GM20431 (cell line): ENCODE measurements around the gene KDM4B.
"Not testable (repeated sequence)": the region's sequence is repeated elsewhere in the genome, so short reads cannot be mapped to it uniquely, and the experiment has no call there.

ENCODE experiments used
- in situ Hi-C: fragments of 300-500 bp; cut with MseI, MboI; formaldehyde crosslinking; loops from one replicate; pipeline ENCODE4 v1.15.0; 2020; ENCODE audit warnings: low sequenced_read_pairs; ENCODE audit not compliant: unreplicated experiment

Gene KDM4B

DNA sequence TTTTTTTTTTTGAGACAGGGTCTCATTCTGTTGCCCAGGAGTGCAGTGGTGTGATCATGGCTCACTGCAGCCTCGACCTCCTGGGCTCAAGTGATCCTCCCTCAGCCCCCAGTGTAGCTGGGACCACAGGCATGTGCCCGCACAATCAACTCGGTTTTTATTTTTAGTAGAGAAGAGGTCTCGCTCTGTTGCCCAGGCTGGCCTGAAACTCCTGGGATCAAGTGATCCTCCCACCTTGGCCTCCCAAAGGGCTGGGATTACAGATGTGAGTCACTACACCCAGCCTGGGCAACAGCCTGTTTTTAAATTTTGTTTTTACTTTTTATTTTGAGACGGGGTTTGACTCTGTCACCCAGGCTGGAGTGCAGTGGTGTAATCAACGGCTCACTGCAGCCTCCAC, 2.3 kb upstream of the KDM4B start:
- in situ Hi-C loops: no loop called here

DNA sequence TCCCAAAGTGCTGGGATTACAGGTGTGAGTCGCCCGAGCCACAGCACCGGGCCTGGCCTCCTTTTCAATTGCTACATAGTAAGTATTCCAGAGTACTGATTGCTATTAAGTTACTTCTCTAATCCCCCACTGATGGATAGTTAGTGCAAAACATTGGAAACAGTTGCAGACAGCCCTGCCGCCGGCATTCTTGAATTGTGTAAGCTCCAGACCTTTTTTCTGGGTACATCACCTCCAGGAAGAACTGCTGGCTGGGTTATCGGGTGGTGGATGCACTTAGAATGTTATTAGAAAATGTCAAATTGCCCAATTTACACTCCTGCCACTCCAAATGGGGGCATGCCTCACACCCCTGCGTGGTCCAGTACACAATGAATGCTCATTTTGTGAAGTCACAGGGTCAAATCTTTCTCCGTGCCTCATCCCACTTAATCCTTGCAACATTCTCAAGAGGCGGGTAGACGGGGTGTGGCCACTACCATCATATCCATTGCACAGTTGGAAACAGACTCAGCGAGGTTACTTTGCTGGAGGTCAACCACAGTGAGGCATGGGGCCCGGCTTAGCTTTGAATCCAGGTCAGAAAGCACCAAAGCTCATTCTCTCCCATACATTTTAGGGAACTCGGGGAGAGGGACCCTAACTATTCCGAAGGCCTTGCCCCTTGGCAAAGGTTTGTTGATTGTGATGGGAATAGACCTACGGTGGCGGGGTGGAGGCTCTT, 1.0 kb upstream of the KDM4B start:
- in situ Hi-C loops: no loop called here

DNA sequence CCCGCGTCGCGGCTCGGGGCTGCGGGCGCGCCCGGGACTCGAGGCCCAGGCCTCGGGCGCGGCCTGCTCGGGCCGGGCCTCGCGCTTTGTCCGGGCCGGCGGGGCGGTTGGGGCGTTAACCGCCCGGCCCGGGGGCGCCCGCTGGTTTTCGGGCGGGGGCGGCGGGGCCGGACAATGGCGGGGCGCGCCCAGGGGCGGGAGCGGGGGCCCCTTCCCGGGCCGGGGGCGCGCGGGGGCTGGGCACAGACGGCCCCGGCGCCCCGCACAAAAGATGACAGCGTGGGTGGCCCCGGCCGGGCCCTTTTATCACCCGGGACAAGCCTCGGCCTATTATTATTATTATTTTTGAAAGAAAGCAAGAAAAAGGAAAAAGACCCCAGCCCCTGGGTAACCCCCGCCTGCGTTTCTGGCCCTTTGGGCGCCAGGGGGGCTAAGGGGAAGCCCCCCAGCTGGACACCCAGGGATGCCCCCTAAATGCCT, 419 bp downstream of the KDM4B start:
- in situ Hi-C loops: no loop called here

DNA sequence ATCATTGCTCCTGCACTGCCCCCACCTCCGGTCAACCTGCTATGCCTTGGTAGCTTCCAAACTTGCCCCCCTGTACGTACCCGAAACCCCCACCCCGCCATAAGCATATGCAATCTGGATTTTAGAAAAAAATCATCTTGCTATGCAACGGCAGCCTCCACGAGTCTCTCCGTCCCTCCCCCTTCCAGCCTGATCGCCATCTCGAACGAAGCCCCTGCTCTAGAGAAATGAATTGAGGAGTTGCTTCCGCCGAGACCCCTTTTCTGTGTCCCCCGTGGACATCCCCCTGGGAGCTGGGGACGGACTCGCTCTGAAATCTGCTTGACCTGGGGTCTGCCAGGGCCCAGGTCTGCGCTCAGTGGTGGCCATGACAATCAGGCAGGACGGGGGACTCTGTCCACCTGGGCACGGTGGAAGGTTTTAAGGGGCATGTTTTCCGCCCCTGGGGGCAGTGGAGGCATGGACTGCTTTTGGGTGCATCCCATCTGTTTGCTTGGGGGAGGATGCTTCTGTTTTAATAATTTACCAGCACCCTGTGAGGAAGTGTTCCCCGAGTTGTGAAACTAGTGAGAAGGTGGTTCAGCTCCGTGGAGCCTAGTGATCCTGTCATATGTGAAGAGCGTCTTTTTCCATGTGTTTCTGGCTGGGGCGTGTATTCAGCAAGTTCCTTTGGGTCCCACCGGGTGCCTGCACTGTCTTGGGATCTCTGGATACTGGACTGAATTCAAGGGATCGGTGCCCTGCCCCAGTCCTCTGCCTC, 1.0 kb downstream of the KDM4B start:
- in situ Hi-C loops: no loop called here

DNA sequence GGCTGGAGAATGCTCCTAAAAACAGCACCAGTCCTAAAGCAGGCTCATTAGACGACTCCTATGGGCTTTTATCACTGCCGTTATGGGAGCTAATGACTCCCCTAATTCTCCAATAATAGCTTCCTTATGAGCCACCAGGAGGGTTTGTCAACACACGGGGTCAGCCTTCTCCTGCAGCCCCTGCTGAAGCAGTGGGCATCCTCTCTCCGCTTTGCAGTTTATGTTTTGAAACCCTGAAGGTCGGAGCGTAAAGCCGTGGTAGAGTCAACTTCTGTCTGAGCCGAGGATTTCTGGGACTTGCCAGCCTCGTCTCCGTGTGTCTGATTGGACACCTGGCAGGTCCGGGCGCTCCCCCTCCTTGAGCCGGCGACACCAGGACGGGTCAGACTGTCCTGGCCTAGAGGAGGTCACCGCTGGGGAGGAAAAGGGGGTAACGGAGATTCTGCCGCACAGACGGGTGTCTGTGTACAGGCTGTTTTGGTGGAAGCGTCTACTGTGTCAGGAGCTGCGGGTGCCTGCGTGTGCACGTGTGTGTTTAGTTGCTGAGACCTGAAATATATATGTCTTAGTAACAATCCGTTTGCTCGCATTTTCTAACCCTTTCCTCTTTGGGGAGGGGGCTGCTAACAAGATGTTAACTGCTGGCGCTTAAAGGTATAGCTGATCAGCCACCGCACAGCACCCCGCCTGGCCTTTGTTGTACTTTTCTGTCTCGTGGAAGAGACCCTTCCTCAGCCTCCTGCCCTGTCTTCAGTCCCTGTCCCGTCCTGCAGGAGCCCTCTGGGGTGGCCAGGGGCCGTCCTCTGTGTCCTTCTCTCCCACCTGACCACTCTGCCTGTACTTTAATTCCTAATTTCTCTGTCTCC, 1.9 kb downstream of the KDM4B start:
- in situ Hi-C loops: no loop called here

DNA sequence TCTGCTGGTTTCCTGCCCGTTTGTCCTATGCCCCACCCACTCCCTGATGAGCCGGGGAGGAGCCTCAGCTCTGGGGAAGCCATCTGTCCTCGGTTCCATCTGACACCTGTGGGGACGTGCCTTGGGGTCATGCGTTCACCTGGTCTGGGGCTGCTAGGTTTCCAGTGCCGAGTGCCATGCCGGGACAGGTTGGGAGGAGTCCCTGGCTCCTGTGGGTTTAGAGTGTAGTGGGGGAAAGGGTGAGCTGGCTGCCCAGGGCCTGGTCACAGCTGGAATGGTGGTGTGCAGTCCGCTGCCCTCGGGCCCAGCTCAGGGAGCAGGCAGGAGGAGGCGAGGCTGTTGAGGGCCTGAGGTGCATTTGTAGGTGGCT, 2.5 kb downstream of the KDM4B start:
- in situ Hi-C loops: no loop called here

DNA sequence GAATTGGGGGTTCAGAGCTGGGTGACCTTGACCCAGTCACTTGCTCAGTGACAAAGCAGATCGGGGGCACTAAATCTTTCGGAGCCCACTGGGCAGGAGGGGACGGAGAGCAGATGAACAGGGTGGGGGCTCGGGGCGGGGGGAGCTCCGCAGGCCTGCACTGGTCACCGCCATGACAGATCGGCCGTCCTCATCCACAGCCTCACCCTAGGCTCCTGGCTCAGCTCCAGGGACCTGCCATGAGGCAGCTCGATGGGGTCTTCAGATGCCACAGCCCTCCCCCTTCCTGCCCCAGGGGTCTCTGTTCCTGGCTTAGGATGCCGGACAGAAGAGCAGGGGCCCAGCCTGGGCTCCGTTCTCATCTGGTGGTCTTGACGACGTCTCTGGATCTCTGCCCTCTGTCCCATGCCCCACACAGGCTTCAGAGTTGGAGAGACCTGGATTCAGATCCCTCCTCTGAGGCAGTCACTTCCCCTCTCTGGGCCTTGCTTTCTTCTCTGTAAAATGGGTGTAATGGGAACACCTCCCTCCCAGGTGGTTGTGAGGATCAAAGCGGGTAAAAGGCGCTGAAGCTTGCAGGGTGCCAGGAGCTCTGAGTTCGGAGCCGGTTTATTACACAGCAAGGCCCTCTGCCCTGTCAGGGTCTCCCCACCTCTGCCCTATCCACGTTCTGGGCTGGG, 3.0 kb downstream of the KDM4B start:
- in situ Hi-C loops: no loop called here

DNA sequence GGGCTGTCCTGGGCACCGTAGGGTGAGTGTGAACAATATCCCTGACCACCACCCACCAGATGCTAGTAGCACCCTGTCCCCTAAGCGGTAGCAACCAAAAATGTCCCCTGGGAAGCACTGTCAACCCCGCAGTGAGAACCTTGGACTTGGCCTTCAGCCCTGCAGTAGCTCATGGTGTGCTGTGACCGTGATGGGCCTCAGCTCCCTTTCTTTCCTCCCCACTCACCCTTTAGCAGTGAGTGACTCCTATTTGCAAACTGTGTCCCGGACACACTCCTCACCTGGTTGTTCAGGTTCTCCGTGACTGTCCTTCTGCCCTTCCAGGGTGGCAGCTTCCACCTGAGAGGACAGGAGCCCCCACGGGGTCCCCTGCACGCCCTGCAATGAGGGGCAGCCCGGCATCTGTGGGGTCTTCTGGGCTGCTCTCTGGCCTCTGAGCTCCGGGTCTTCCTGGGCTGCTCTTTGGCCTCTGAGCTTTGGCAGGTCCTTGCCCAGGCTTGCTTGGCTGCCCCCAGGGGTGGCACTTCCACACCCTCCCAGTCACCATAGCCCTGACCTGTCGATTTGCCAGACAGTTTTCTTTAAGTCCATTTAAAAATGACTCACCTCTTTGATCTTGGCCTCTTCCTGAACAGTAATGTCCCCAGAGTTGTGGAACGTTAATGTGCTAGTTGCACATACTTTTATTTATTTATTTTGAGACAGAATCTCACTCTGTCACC, 3.8 kb downstream of the KDM4B start:
- in situ Hi-C loops: no loop called here

DNA sequence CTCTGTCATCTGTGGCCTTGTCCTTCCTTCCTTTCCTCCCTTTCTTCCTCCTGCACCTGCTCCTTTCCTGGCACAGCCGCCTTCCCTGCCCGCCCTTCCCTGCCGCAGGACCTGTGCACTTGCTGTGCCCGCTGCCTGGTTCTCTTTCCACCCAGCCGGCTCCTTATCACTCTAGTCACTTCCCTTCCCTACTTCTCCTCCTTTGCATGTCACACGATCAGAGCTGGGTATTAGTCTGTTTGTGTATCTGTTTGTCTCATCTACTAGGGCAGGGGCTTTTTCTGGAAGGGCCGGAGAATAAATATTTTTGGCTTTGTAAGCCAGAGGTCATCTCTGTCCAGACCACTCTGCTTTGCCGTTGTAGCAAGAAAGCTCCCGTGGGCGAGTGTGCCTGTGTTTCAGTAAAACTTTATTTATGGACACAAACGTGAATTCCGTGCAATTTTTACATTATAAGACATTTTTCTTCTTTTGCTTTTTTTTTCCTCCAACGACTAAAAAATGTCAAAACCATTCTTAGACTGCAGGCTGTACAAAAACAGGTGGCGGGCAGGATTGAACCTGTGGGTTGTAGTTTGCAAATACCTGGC, 6.1 kb downstream of the KDM4B start:
- in situ Hi-C loops: no loop called here

DNA sequence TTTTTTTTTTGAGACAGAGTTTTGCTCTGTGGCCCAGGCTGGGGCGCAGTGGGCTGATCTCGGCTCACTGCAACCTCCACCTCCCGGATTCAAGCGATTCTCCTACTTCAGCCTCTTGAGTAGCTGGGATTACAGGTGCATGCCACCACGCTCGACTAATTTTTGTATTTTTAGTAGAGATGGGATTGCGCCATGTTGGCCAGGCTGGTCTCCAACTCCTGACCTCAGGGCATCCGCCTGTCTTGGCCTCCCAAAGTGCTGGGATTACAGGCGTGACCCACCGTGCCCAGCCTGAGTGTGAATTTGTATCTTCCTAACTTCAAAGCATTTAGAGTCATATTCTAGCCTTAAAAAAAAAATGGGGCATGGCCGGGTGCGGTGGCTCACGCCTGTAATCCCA, 6.7 kb downstream of the KDM4B start:
- in situ Hi-C loops: not testable (repeated sequence)

DNA sequence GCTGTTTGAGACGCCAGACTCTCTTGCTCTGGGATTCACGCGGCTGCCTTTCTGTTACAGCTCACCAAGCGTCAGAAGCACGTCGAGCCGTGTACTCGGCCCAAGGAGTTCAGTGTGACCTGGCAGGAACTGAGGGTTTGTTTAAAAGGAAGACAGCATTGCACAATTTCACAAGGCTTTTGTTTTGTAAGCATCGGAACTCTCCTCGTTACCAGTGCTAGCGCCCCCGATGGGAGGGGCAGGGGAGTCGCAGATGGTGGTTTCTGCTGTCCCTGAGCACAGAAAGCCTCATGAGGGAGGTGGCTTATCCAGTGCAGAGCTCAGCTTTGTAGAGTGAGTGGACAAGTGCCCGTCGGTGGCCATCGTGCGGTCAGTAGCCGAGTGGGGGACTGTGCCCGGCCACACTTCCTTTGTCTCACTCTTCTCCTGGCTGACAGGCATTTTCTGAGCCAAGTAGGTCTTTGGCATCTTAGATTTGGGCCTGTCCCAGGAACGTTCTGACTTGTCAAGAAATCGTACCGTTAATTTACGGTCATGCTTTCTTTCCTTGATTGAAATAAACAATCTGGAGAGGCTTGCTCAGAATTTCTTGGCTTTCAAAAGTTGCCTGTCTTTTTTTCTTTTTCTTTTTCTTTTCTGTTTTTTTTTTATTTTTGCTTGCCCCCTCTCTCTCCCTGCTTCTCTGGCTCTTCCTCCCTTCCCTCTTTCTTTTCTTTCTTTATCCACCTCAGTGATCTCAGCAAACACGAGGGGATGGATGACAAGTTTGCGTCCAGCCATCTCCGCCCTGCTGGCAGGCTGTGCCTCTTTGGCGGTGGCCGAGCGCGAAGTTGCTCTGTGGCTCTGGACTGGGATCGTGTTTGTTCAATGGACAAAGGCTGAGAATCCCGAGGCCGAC, 7.7 kb downstream of the KDM4B start:
- in situ Hi-C loops: no loop called here

DNA sequence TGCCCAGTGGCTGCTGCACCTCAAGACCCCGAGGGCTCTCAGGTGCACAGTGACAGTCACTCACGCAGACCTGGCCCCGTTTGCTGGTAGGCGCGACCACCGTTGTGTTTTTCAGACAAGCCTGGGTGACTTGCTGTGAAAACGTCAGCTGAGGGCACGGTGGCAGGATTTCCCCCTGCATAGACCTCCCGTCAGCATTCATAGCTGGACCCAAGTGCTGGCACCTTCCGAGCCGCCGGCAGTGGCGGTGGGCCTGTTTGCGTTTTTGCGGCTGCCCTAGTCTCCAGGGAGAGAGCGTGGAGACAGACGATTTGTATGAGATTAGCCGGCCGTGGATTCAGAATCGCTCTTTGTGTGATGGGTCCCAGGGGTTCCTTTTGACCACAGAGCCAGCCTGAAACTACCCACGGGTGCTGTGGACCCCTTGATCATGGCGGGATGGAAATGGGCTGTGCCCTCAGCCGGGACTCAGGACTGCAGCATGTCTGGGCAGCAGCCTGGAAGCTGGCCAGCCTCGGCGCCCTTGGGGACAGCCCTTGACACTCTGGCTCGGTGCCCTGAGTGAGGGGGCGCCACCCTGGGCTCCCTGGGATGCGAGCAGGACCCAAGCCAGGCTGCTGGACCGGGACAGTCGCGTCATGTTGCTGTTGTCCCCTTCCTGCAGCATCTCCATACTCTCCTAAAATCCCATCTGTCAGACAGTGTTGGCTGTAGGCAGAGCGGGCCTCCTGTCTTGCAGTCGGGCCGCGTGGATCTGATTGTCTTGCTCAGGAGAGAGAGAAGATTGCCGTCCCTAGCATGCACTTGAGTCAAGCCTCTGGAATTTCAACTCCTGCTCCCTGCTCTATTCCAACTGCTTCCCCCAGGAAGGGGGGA, 8.6 kb downstream of the KDM4B start:
- in situ Hi-C loops: no loop called here

DNA sequence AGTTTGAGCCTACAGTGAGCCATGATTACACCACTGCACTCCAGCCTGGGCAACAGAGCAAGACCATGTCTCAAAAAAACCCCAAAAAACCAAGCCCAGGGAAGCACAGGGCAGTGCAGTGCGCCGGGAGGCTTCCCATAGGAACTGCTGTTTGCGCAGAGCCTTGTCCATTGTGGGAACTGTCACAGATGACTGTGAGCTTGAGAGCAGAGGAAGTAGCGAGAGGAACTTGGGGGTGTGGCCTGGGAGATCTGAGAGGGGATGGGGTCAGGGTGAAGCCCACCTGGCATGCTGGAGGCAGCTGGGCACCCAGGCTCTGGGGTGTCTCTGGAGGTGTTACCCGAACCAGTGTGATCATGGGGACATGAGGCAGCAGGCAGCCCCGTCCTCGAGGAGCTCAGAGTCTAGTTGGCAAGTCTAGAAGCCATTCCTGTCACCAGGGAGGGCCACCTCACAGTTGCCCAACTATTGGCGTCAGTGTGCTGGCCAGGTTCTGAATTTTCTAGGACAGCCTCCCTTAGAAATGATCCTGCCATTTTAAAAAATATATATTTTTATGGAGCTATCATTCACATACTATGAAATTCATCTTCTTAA, 10.4 kb downstream of the KDM4B start:
- in situ Hi-C loops: no loop called here

DNA sequence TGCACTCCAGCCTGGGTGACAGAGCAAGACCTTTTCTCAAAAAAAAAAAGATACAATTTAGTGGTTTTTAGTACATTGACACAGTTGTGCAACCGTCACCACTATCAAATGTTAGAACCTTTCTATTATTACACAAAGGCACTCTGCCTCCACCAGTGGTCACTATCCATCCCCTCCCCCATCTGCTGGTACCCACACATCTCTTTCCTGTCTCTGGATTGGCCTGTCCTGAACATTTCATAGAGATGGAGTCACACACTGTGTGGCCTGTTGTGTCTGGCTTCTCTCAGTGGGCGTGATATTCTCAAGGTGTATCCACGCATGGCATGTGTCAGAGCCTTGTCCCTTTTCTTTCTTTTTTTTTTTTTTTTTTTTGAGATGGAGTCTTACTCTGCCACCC, 11.2 kb downstream of the KDM4B start:
- in situ Hi-C loops: no loop called here

DNA sequence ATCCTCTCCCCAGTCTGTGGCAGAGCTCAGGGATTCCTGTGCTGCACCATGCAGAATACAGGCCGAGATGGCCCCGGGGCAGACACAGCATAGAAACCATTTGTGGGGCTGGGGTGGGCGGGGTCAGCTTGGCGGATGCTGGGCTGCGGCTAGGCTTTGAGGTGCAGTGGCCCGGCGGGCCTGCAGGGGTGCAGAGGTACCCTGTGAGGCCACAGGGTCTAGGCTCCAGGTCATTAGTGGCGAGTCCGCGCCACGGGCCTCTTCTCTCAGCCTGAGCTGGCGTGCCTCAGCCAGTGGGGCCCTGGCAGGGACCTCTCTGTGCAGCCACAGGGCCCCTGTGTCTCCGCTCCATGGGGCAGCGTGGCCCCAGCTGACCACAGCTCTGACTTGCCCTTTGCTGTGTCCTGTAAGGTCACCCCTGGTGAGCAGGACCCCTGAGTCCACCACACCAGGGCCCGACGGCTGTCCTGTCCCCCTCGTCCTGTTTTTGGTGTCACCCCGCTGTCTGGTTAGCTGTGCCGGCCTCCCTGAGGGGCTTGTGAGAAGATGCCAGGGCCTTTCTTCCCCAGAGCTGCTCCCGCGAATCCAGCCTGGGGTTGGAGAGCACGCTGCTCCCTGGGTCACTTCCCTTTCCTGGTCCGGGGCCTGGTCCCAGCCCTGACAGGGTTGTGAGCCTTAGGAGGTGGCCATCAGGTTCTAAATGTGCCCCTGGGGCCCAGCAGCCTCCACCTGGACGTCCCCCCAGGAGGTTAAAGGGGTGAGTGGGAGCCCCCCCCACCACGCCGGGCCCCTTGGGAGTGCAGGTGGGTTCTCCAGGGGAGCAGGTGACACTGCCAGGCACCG, 12.1 kb downstream of the KDM4B start:
- in situ Hi-C loops: no loop called here

DNA sequence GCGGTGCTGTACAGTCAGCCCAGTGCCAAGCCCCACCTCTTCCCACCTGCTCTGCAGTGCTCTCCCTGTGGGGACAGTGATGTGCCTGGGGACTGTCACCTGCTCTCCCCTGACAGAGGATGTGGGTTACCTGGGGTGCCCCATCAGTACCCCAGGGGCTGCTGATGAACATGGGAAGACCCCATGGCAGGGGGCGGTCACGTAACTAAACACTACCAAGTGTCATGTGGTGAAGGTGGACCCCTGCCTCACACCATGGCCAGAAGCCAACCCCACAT, 12.7 kb downstream of the KDM4B start:
- in situ Hi-C loops: no loop called here
